ENCODE data around the gene ST6GAL1. TPM values are rescaled to one million over a fixed set of nuclear protein-coding genes. Genes with fewer than 3 reads are reported as not detected.
A peak's percentile ranks its signal among the peaks of the same experiment; 100 is the strongest.

ST6GAL1 gene
- total RNA-seq, 1 donor from 2014 or later: 72.7 TPM

- intact Hi-C loops (cut with DNase I): no loop called here
- DNase-seq (no peak), ATAC-seq (peak in 1 of 2 donors; percentile 49)
- Histone ChIP-seq H3K36me3 (peaks cover 35% of the 10 kb centered on the region), H3K27me3 (ENCODE audit: low read depth) (no peaks in the 10 kb centered on the region), H3K4me1 (peaks cover 18% of the 10 kb centered on the region), H3K9me3 (no peaks in the 10 kb centered on the region), H3K4me3 (no peak overlapping the region), H3K27ac (peak overlapping the region; percentile 57)
- TF ChIP-seq CTCF (IDR thresholded peaks at IDR 0.05): no peak
Measured at GRCh38 chr3:186971578-186971977, 41.3 kb downstream of the ST6GAL1 start.

- no peak for DNase-seq
- Histone ChIP-seq H3K9me3 (no peaks in the 10 kb centered on the region), H3K36me3 (peaks cover 34% of the 10 kb centered on the region), H3K27ac (no peak overlapping the region), H3K27me3 (ENCODE audit: low read depth) (no peaks in the 10 kb centered on the region), H3K4me1 (peaks cover 18% of the 10 kb centered on the region), H3K4me3 (no peak overlapping the region)
- no peak for TF ChIP-seq CTCF (IDR thresholded peaks at IDR 0.05)
- intact Hi-C loops (cut with DNase I): no loop called here
- ATAC-seq: no peak
Measured at GRCh38 chr3:186973702-186974101, 43.4 kb downstream of the ST6GAL1 start.

- peaks cover 39% of the 10 kb centered on the region for H3K36me3 ChIP-seq
- intact Hi-C loops (cut with DNase I): no loop called here
Measured at GRCh38 chr3:186974824-186975313, 44.5 kb downstream of the ST6GAL1 start.

GRCh38 chr3:186975726-186976125 is 45.4 kb downstream of the ST6GAL1 start:
- no peak for DNase-seq
- ATAC-seq: no peak
- Histone ChIP-seq H3K27ac (no peak overlapping the region), H3K9me3 (no peaks in the 10 kb centered on the region), H3K4me1 (peaks cover 17% of the 10 kb centered on the region), H3K27me3 (ENCODE audit: low read depth) (no peaks in the 10 kb centered on the region), H3K4me3 (no peak overlapping the region), H3K36me3 (peaks cover 48% of the 10 kb centered on the region)
- intact Hi-C loops (cut with DNase I): no loop called here
- TF ChIP-seq CTCF (IDR thresholded peaks at IDR 0.05): no peak

More at GRCh38 chr3:186974824-186975313, 44.5 kb downstream of the ST6GAL1 start:
- DNase-seq: no peak
- Histone ChIP-seq H3K4me1 (peaks cover 18% of the 10 kb centered on the region), H3K27ac (no peak overlapping the region), H3K27me3 (ENCODE audit: low read depth) (no peaks in the 10 kb centered on the region), H3K9me3 (no peaks in the 10 kb centered on the region), H3K4me3 (no peak overlapping the region)
- no peak for ATAC-seq
- TF ChIP-seq CTCF (IDR thresholded peaks at IDR 0.05): no peak

- H3K36me3 ChIP-seq: peaks cover 52% of the 10 kb centered on the region
- peak overlapping the region; percentile 14 for H3K27ac ChIP-seq
- no peak for TF ChIP-seq CTCF (IDR thresholded peaks at IDR 0.05)
- no peaks in the 10 kb centered on the region for H3K9me3 ChIP-seq
- intact Hi-C loops (cut with DNase I): no loop called here
- peaks cover 3% of the 10 kb centered on the region for H3K4me1 ChIP-seq
- H3K4me3 ChIP-seq: no peak overlapping the region
- ATAC-seq: peak; percentile 47 to 51
- H3K27me3 ChIP-seq (ENCODE audit: low read depth): no peaks in the 10 kb centered on the region
- DNase-seq: peak; percentile 52
Measured at GRCh38 chr3:186976837-186977750, 46.8 kb downstream of the ST6GAL1 start.
